ENCODE measurements around the gene ZNF554. TPM values are rescaled to one million over a fixed set of nuclear protein-coding genes. Genes with fewer than 3 reads are reported as not detected.

The ZNF554 gene
- total RNA-seq, 1 experiment from 2014 or later: 5.9 TPM

DNA sequence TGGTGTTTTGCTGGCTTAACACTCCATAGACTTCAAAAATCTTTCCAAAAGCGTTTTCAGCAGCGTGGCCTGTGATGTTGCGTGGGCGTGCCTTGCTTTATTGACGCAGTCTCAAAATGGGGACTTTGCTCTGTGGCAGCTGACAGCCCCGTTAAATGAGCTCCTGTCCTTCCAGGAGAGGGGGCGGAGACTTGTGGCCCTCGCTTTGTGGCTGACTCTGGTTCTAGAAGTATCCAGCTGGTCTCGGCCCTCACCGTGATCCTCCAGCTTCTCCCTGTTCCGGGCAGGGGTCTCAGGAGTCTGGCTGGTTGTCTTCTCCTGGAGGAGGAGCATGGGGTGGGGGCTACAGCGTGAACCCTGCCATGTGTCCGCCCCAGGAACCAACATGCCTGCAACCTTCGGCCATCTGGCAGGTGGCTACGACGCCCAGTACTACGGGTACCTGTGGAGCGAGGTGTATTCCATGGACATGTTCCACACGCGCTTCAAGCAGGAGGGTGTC lies 8.4 kb upstream of the ZNF554 start:
- Histone ChIP-seq H4K5ac (ENCODE audit: insufficient read length, low read depth, low read length) (no peak overlapping the region), H3K23me2 (ENCODE audit: insufficient read length, low read depth, low read length, poor library complexity, severe bottlenecking) (no peaks in the 10 kb centered on the region), H3K27ac (ENCODE audit: insufficient read length, low read depth, low read length) (no peak overlapping the region), H2AFZ (ENCODE audit: low read length) (no peak overlapping the region), H3K9me3 (ENCODE audit: control insufficient read depth, low read depth, low read length) (no peaks in the 10 kb centered on the region), H2BK12ac (ENCODE audit: insufficient read length, low read depth, low read length) (no peak overlapping the region), H3T11ph (ENCODE audit: low read length) (no peak overlapping the region), H3K27me3 (ENCODE audit: insufficient read depth, low read length) (no peaks in the 10 kb centered on the region), H3K23ac (ENCODE audit: insufficient read length, low read depth, low read length) (no peak overlapping the region), H2BK5ac (ENCODE audit: insufficient read length, low read length) (no peak overlapping the region), H3K18ac (ENCODE audit: insufficient read length, low read depth, low read length) (no peak overlapping the region), H3K4ac (ENCODE audit: low read depth, low read length) (no peak overlapping the region), H3K4me1 (ENCODE audit: insufficient read depth, low read length) (no peaks in the 10 kb centered on the region), H4K8ac (replicated peaks; ENCODE audit: insufficient read length, low read depth, low read length) (no peak overlapping the region), H2BK15ac (ENCODE audit: low read depth, low read length) (no peak overlapping the region), H3K56ac (ENCODE audit: insufficient read length, low read depth, low read length) (no peak overlapping the region), H4K20me1 (ENCODE audit: control insufficient read depth, insufficient read depth, insufficient read length) (no peaks in the 10 kb centered on the region), H3K14ac (ENCODE audit: insufficient read depth, low read length) (no peak overlapping the region; the same call in 1 of the 2 replicates), H3K79me1 (ENCODE audit: insufficient read depth, low read depth, low read length, poor library complexity, severe bottlenecking) (no peaks in the 10 kb centered on the region), H3K79me2 (ENCODE audit: insufficient read depth, low read length) (no peaks in the 10 kb centered on the region), H2BK120ac (ENCODE audit: low read depth, low read length, poor library complexity, severe bottlenecking) (no peak overlapping the region), H2BK20ac (ENCODE audit: low read depth, low read length, poor library complexity, severe bottlenecking) (no peak overlapping the region), H2AK5ac (ENCODE audit: insufficient read length, low read length) (no peak overlapping the region), H4K91ac (ENCODE audit: insufficient read length, low read depth, low read length) (no peak overlapping the region), H3K4me2 (ENCODE audit: insufficient read depth, insufficient read length, low read length) (no peak overlapping the region), H3K9ac (ENCODE audit: extremely low read depth, insufficient read length, low read length) (no peak overlapping the region)
- Mint-ChIP-seq H3K4me1 (no peaks in the 10 kb centered on the region), H3K36me3 (ENCODE audit: insufficient read depth in 1 of 3, low read depth in 3 of 3) (peaks cover 17 to 51% (median 33%) of the 10 kb centered on the region in 3 experiments), H3K4me3 (no peak overlapping the region), H3K9me3 (no peaks in the 10 kb centered on the region), H3K27ac (0 out of 7 replicates have a peak overlapping the region, but pooled peaks of 1 of the 3 experiments have one; percentile 44), H3K27me3 (ENCODE audit: low read depth) (no peaks in the 10 kb centered on the region; the same call in 1 of the 2 replicates)
- no peak for DNase-seq
- TF ChIP-seq, protein P1, sequence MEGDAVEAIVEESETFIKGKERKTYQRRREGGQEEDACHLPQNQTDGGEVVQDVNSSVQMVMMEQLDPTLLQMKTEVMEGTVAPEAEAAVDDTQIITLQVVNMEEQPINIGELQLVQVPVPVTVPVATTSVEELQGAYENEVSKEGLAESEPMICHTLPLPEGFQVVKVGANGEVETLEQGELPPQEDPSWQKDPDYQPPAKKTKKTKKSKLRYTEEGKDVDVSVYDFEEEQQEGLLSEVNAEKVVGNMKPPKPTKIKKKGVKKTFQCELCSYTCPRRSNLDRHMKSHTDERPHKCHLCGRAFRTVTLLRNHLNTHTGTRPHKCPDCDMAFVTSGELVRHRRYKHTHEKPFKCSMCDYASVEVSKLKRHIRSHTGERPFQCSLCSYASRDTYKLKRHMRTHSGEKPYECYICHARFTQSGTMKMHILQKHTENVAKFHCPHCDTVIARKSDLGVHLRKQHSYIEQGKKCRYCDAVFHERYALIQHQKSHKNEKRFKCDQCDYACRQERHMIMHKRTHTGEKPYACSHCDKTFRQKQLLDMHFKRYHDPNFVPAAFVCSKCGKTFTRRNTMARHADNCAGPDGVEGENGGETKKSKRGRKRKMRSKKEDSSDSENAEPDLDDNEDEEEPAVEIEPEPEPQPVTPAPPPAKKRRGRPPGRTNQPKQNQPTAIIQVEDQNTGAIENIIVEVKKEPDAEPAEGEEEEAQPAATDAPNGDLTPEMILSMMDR (conservative IDR thresholded peaks at IDR 0.05): no peak
- whole genome bisulfite sequencing (ENCODE audit: extremely low coverage, insufficient read length, low lambda C conversion rate): no CpG with 5 or more reads among the region's 20 CpGs
